T-helper 1 cell (primary cell): ENCODE results near the gene RAPGEF3.

Experiments
- DNase-seq, 5 donors: peaks; one replicate each; pipeline ENCODE4 v3.0.0-alpha.2; 2012 to 2020

The RAPGEF3 gene

GRCh38 chr12:47789712-47790489 lies 31.2 kb upstream of the RAPGEF3 start:
- no peak for DNase-seq

- DNase-seq = no peak
These were observed 30.5 kb upstream of the RAPGEF3 start for GRCh38 chr12:47789141-47789540.

GRCh38 chr12:47787596-47788319 lies 29.1 kb upstream of the RAPGEF3 start:
- no peak for DNase-seq

- no peak for DNase-seq
These were observed 28.1 kb upstream of the RAPGEF3 start for GRCh38 chr12:47786662-47787280.

GRCh38 chr12:47785887-47786661 lies 27.4 kb upstream of the RAPGEF3 start:
- DNase-seq = no peak

GRCh38 chr12:47785036-47785886 lies 26.6 kb upstream of the RAPGEF3 start:
- DNase-seq = no peak

- DNase-seq = no peak
These were observed 25.4 kb upstream of the RAPGEF3 start for GRCh38 chr12:47783821-47784819.

- DNase-seq = no peak
These were observed 24.5 kb upstream of the RAPGEF3 start for GRCh38 chr12:47783024-47783755.

GRCh38 chr12:47782372-47782770 lies 23.7 kb upstream of the RAPGEF3 start:
- DNase-seq = no peak

GRCh38 chr12:47781479-47782371 lies 23.0 kb upstream of the RAPGEF3 start:
- DNase-seq = no peak

- no peak for DNase-seq
These were observed 21.3 kb upstream of the RAPGEF3 start for GRCh38 chr12:47779943-47780504.

- DNase-seq = peak; percentile 72 to 89 (median 83)
These were observed 20.7 kb upstream of the RAPGEF3 start for GRCh38 chr12:47779301-47779942.

GRCh38 chr12:47778881-47779280 lies 20.2 kb upstream of the RAPGEF3 start:
- no peak for DNase-seq

- no peak for DNase-seq
These were observed 19.3 kb upstream of the RAPGEF3 start for GRCh38 chr12:47777741-47778558.

- no peak for DNase-seq
These were observed 18.5 kb upstream of the RAPGEF3 start for GRCh38 chr12:47777151-47777550.

GRCh38 chr12:47776471-47777143 lies 17.9 kb upstream of the RAPGEF3 start:
- no peak for DNase-seq
